Activated CD8-positive, alpha-beta memory T cell treated with anti-CD3 and anti-CD28 coated beads for 1 hour (primary cell): ENCODE measurements around the gene LRRN4CL.
"Not testable (repeated sequence)": the region's sequence is repeated elsewhere in the genome, so short reads cannot be mapped to it uniquely, and the experiment has no call there.

Experiments
- DNase-seq, 2 donors: peaks; one replicate each; pipeline ENCODE4 v3.0.0-alpha.2; 2020; ENCODE audit warnings: low read depth in 1 of 2; ENCODE audit errors: extremely low read depth in 1 of 2

Gene LRRN4CL

DNA sequence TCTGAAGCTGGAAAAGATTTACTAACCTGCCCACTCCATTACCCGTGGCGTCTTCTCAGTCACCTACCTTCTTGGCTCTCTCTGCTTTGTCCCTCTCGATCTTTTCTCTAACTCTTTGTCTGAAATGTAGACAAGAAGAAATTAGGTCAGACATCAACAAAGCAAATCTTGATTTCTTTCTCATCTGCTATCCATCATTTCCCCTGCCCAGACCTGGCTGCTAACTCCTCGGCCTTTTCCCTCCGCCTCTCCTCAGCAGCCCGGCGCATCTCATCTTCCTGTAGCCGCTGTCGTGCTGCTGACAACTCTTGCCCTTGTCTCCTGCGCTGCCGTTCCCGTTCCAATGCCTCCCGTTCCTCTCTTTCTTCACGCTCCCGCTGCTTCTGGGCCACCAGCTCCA, 11.6 kb downstream of the LRRN4CL start:
- DNase-seq = no peak

DNA sequence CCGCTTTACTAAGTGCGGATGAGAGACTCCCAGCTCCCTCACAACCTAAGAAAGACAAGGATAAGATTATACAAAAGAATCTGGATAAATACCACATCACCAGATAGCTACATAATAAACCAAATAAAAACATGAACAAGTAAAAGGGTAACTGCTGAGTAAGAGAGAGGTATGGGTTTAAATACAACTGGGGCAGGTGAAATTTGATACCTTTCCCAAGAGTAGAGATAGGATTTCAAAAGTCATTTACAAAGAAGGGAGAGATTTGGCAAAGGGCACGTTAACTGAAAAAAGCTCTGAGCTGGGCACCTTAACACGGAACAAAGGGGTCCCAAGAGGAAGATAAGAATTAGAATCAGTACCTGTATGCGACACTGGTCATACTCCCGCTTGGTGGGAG, 12.2 kb downstream of the LRRN4CL start:
- DNase-seq = no peak

DNA sequence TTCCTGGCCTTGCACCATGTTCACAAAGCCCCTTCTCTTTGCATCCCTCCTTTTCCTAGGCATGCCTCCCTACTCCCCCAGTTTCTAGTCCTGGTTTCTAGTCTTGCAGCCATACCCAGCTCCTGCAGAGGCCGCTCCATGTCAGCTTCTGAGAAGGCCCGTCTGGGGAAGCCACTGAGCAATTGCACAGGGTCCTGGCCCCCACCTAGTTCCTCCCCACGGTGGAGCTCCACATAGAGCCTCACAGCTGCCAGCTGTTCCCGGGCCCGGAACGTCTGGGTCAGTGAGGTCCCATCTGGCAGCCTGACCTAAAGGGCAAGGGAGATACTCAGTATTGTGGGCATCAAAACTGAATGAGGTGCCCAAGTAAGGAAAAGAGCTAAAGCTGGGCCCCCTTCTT, 12.6 kb downstream of the LRRN4CL start:
- no peak for DNase-seq

DNA sequence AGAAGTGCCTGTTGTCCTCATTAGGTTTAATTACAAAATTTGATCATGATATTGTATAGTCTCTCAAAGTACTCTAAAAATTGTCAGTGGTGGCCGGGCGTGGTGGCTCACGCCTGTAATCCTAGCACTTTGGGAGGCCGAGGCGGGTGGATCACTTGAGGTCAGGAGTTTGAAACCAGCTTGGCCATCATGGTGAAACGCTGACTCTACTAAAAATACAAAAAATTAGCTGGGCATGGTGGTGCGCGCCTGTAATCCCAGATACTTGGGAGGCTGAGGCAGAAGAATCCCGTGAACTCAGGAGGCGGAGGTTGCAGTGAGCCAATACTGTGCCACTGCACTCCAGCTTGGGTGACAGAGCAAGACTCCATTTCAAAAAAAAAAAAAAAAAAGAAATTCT, 13.9 kb downstream of the LRRN4CL start:
- DNase-seq = not testable (repeated sequence)

DNA sequence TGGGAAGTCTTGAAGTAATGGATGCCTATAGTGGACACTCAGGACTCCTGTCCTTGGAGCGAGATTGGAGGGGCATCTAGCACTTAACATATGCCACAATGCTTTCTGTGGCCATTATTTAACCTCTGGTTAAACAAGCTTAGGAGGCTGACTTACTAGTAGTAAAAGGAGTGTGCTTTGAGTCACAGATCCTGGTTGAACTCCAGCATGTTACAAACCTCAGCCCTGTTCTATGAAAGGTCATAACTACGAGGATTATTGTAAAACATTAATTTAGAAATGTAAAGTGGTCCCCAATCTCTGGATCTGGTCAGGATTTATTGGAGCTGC, 16.2 kb downstream of the LRRN4CL start:
- DNase-seq = no peak

DNA sequence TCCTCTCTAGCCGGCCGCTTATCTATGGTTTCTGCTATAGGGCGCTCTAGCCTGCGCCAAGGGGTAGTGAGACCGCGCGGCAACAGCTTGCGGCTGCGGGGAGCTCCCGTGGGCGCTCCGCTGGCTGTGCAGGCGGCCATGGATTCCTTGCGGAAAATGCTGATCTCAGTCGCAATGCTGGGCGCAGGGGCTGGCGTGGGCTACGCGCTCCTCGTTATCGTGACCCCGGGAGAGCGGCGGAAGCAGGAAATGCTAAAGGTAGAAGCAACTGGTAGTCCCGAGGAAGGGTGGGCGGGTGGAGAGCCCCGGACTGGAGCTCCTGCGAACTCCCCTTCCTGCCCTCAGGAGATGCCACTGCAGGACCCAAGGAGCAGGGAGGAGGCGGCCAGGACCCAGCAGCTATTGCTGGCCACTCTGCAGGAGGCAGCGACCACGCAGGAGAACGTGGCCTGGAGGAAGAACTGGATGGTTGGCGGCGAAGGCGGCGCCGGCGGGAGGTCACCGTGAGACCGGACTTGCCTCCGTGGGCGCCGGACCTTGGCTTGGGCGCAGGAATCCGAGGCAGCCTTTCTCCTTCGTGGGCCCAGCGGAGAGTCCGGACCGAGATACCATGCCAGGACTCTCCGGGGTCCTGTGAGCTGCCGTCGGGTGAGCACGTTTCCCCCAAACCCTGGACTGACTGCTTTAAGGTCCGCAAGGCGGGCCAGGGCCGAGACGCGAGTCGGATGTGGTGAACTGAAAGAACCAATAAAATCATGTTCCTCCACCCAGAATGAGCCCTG, 17.5 kb downstream of the LRRN4CL start, which contains the start of the genes LBHD1 and UQCC3:
Gene LBHD1 (minus strand): TSS at position 660 of the 782 bp plus-strand sequence. CDS start 2,236 bp downstream, outside the sequence.
Gene UQCC3 (plus strand): TSS at position 66 of the 782 bp plus-strand sequence. CDS start 73 bp downstream, at position 139.
- peak in 1 of 2 donors; percentile 49 for DNase-seq

DNA sequence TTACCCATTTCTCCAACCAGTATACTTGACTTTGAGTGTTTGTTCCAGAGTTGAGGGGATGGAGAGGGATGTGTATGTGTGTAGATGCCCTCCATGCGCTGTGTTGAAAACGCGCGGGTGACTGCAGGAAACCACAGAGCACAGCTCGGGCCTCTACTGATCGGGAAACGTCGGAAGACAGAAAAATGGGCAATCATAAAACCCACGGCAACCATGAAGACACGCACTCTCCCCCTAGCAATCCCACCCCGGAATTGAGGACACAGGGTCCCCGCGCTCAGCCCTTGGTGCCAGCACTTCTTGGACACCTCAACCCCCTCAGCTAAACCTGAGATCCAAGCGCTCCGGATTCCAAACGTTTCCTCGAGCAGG, 18.1 kb downstream of the LRRN4CL start:
- no peak for DNase-seq

DNA sequence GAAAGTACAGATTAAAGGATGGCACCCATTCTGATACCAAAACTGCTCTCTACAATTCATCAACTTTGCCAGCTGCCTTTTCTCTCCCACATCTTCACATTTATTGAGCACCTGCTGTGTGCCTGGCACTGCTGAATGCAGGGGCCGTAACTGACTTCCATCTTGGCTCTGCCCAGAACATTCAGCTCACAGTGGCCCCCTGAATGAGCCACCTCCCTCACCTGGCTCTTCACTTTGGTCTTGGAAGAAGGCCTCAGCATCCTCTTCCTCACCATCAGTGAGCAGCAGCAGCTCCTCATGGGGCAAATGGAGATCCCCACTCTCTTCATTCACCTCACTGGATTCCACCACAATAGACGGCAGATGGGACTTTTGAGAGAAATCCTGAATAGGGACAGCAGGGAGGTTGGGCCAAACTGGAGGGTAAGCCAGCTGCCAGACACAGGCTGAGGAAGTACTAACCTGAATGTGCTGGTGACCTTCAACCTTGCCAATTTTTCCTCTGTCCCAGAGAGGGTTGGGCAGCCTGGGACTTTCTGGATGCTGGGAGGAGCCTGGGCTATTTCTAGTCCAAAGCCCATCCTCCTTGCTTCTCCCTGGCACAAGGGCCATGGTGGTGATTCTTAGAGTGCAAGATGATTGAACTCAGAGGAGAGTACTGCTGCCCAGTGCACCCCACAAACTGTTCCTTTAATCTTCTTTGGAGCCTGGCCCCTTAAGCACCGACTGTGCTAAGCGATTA, 19.7 kb downstream of the LRRN4CL start:
- DNase-seq = no peak

DNA sequence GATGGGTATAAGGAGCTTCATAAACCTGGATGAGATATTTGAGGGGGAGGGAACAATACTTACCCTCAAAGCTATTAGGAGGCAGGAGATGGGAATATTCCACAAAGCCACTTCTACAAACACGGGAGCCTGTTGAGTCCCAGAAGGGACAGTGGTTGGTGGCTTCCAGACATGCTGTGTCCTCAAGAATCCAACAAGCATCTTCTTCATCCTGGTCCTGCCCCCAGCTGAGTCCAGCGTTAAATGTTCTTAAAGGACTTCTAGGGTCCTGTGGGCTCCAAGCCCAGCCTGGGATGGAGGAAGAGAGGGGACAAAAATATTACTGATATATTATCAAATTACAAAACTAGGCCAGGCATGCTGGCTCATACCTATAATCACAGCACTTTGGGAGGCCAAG, 21.9 kb downstream of the LRRN4CL start:
- DNase-seq = no peak

DNA sequence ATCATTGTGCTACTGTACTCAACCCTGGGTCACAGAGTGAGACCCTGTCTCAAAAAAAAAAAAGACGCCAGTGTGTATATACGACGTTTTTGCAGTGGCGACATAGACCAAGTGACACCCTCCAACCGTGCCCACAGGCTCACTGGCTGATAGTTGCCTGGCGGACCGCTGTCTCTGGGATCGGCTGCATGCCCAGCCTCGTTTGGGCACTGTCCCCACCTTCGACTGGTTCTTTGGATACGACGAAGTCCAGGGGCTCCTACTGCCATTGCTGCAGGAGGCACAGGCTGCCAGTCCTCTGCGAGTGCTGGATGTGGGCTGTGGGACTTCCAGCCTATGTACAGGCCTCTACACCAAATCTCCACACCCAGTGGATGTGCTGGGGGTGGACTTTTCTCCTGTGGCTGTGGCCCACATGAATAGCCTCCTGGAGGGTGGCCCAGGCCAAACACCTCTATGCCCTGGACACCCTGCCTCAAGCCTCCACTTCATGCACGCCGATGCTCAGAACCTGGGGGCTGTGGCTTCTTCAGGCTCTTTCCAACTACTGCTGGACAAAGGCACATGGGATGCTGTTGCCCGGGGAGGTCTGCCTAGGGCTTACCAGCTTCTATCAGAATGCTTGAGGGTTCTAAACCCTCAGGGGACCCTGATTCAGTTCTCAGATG, 22.9 kb downstream of the LRRN4CL start:
- no peak for DNase-seq

DNA sequence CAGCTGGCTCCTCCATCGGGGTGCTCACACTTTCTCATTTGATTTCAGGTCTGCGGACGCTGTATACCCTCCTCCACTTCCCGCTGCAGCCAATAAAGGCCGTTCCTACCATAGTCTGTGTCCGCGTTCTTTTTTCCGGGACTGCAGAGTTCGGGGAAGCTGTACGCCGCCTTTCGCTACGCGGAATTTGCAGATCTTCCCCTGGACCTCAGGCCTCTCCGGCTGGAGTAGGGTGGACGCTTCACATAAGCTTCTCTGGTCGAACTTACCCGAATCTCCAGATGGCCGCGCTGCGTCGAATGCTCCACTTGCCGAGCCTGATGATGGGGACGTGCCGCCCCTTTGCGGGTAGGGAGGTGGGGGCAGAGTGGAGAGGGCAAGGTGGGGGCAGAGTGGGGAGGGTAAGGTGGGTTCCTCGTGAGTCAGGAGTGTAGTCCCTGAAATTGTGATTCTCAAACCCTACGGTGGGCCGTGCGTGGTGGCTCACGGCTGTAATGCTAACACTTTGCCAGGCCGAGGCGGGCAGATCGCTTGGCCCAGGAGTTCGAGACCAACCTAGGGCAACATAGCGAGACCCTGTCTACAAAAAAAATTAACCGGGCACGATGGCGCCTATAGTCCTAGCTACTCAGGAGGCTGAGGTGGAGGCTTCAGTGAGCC, 23.6 kb downstream of the LRRN4CL start:
- peak in 1 of 2 donors; percentile 47 for DNase-seq

DNA sequence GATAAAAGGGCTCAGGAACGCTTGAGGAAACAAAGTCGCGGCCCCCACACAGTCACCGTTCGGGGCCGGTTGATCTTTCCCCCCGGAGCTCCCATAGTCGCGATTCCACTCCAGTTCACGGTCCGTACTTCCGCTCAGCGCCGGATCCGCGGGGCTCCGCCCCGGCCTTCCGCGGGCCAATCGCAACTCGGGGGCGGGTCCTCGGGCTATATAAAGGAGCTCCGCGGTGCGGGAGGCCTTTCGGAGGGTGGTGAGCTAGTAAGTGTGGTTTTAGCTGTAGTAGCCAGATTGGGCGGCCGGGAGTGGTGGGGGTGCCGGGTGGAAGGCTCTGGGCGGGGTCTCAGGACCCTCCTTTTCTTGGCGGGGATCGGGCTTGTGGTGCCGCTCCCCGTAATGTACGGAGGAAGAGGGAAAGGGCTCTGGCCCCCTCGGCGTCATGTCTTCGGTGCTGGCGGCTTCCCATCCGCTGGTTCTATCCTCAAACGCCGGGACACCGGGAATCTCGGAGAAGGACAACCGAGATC, 24.2 kb downstream of the LRRN4CL start, which contains the start of the genes C11orf98 and CSKMT:
Gene C11orf98 (minus strand): TSS at position 136 of the 524 bp plus-strand sequence. CDS start 41 bp downstream, at position 95.
Gene CSKMT (plus strand): TSS at position 238 of the 524 bp plus-strand sequence. CDS start 568 bp downstream, outside the sequence.
- peak; percentile 90 to 91 for DNase-seq

DNA sequence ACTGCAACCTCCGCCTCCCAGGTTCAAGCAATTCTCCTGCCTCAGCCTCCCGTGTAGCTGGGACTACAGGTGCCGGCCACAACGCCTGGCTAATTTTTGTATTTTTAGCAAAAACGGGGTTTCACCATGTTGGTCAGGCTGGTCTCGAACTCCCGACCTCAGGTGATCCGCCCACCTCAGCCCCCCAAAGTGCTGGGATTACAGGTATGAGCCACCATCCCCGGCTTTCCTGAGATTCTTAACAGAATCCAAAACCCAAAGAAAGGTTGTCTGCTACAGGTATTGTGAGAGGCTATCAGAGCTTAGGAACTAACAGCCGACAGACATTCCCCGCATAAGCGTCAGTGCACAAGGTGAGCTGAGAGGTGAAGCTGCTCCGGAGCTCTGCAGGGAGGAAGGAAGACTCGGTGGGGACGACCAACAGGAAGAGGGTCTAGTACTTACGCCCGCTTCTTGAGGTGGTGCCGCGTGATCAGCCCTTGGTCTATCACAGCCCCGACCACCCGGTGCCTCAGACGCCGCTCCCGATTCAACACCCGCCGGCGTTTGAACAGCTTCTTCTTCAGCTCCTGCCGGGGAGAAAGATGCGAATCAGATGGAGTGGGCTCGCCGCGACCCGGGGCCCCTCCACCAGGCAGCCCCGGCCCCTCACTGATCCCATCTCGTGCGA, 24.8 kb downstream of the LRRN4CL start:
- no peak for DNase-seq

DNA sequence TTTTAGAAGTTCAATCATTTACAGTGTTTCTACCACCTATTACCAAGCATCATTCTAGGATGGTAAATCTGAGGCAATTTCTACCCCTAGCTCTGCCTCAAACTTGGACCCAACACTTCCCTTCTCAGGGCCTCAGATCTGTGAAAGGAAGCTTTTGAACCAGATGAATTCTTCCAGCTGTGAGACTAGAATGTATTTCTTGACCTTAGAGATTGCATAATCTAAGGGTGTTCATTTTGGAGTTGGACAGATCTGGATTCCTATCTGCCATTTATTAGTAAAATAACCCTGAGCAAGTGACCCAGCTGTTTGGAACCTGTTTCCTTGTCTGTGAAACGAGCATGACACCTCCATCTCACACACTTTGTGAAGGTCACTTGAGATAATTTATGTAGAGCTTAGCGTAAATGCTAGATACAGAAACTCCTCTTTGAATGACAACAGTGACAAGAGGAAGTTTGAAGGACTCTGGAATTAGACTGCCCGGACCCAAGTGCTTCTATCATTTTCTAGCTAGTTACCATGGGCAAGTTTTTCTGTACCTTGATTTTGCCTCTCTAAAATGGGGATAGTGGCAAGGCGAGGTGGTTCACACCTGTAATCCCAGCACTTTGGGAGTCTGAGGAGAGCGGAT, 32.4 kb downstream of the LRRN4CL start:
- DNase-seq = no peak

DNA sequence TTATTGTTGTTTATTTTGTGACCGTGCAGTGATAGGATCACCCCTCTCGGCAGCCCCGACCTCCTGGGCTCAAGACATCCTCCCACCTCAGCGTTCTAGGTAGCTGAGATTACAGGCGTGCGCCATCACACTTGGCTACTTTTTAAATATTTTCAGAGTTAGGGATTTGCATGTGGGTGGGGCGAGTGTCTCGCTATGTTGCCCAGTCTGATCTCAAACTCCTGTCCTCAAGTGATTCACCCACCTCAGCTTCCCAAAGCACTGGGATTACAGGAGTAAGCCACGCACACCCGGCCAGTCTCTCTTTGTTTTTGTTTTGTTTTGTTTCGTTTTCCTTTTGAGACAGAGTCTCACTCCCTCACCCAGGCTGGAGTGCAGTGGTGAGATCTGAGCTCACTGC, 35.0 kb downstream of the LRRN4CL start:
- no peak for DNase-seq

DNA sequence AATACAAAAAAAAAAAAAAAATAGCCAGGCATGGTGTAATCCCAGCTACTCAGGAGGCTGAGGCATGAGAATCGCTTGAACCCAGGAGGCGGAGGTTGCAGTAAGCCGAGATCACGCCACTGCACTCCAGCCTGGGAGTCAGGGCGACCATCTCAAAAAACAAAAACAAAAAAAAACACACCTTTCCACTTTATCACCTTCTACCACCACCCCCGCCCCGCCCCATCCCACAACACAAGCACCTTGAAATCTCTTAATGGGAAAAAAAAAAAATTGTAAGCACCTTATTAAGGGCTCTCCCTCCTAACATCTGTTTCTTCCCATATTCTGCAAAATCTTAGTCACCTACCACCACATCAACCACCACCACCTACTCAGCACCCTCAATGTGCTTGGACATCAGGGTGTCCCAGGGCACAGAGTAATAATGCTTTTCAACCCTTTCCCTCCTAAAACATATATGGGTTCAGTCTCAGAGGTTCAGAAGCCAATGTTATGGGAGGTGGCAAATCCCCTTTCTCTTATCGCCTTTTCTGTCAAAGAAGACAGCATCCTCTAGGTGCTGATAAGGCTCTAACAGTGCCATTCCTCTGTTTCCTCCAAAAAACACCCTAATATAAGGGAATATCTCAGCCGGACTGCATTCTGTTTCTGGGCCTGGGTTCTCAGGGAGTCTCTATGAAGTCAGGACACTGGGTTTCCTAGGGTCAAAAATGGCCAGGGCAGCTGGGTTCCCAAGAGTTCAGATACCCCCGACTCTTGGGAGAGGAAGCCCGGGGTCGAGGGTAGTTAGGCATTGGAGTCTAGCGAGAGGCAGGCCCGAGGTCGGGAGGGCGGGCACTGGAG, 36.9 kb downstream of the LRRN4CL start:
- no peak for DNase-seq

DNA sequence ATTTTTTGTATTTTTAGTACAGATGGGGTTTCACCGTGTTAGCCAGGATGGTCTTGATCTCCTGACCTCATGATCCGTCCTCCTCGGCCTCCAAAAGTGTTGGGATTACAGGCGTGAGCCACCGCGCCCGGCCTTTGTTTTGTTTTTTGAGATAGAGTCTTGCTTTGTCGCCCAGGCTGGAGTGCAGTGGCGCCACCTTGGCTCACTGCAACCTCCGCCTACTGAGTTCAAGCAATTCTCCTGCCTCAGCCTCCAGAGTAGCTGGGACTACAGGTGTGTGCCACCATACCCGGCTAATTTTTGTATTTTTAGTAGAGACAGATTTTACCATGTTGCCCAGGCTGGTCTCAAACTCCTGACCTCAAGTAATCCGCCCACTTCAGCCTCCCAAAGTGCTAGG, 39.0 kb downstream of the LRRN4CL start:
- DNase-seq = not testable (repeated sequence)

DNA sequence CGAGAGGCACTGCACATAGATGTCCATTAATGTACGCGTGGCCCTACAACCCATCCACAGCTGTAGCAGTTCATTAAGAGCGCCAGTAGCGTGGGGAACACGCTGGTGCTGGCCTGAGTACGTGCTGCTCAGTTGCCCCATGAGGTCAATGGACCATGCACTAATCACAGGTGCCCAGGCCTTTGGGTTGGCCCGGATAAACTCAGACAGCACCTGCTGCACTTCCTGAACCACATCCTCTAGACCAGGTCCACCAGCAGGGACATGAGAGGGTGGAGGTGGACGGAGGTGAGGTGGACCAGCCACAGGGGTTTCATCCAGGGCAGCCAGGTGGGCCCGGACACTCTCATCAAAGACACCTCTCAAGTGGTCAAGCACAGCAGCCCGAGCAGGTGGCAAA, 39.8 kb downstream of the LRRN4CL start:
- no peak for DNase-seq

DNA sequence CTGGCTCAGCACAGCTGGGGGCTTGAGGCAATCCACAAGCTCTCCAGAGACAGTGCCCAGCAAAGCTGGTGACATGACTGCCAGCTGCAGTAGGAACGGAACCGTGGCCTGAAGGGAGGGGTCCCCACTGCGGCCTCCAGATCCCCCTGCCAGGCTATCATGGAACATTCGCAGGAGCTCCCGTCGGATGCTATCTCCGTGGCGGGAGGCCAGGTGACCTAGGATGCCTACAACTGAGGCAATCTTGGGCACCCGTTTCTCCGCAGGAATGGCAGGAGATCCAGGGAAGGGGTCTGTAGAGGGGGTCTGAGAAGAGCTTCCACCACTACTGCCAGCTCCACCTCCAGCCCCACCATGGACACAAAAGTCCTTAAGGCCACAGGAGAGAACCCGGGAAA, 40.4 kb downstream of the LRRN4CL start:
- DNase-seq = no peak
